GM21529 (cell line): ENCODE measurements around the gene NRF1.
"Not testable (repeated sequence)": the region's sequence is repeated elsewhere in the genome, so short reads cannot be mapped to it uniquely, and the experiment has no call there.

Source experiments
- ATAC-seq: cut with Tn5 transposase; IDR thresholded peaks from one replicate; pipeline ENCODE4 v1.9.1; 2021; ENCODE audit not compliant: unreplicated experiment

Gene NRF1

DNA sequence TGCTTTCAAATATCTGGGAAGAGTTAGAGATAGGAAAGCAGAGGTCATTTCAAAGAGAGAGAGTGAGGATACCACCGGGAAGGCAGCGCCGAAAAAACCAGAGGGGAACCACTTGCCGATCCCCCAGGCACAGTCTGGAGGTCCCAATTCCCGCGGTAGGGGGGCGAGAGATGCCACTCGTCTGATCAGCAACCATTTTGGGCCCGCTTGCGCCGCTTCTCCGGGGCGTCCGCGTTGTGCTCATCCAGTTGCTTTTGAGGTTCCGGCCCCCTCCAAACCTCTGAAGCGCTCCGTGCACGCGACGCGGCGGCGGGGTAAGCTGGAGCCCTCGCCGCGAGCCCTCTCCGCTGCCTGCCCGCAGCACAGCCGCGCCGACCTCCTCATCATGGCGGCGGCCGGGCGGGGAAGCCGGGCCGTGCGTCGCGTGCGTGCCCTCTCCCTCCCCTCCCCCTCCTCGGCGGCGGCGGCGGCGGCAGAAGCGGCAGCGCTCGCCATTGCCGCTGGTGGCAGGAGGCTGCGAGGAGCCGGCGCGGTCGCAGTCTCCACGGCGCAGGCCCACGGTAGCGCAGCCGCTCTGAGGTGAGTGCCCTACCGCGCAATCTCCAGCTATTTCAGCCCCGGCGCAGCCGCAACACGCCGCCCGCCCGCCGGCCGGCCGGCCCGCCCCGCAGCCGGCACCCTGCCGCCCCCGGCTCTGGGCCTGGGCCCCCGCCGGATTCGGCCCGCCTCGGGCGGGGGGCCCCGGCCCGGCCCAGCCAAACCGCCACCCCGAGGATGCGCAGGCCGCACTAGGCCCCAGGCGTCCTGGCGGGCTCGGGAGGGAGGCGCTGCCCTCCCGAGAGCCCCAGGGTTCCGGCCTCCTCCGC, at the start of gene NRF1:
Gene NRF1 (plus strand): TSS at position 475 of the 866 bp plus-strand sequence. CDS start 45,632 bp downstream, outside the sequence.
- peak; percentile 70 for ATAC-seq

DNA sequence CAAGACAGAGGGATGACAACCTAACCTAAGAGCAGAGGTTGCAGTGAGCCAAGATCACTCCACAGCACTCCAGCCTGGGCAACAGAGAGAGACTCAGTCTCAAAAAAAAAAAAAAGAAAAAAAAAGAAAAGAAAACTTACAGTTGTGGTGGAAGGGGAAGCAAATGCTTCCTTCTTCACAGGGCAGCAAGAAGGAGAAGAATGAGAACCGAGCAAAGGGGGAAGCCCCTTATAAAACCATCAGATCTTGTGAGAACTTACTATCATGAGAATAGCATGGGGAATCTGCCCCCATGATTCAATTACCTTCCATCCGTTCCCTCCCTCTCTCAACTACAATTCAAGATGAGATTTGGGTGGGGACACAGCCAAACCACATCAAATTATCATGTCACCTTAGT, 45.2 kb upstream of the NRF1 start:
- ATAC-seq = not testable (repeated sequence)

DNA sequence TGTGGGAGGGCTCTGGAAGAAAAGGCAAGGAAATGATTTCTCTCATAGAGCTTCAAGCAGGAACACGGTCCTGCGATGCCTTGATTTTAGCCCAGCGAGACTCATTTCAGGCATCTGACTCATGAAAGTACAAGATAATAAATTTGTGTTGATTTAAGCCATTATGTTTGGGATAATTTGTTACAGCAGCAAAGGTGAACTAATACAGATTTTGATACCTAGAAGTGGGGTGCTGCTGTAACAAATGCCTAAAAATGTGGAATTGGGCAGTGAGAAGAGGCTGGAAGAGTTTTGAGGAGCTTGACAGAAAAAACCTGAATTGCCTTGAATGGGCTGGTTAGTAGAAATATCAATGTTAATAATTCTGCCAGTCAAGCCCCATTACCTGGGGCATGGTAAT, 44.1 kb upstream of the NRF1 start:
- no peak for ATAC-seq

DNA sequence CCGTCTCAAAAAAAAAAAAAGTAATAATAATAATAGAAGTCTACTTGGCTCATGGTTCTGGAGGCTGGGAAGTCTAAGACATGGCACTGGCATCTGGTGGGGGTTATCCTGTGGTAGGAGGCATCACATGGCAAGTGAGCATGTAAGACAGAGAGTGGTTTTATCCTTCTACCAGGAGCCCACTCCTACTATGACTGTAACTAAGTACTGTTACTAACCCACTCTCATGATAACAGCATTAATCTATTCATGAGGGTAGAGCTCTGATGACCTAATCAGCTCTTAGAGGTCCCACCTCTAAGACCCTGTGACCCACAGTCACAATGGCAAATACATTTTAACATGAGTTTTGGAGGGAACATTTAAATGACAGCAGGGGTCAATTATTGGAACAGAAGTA, 43.3 kb upstream of the NRF1 start:
- ATAC-seq = no peak

DNA sequence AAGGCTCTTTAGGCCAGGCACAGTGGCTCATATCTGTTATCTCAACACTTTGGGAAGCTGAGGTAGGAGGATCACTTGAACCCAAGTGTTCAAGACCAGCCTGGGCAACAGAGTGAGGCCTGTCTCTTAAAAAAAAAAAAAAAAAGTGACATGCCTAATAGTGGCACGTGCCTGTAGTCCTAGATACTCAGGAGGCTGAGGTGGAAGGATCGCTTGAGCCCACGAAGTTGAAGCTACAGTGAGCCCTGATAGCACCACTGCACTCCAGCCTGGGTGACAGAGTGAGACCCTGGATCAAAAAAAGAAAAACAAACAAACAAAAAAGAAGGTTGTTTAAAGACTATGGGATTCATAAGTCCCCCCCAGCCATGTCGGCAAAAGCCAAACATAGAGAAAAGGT, 42.2 kb upstream of the NRF1 start:
- no peak for ATAC-seq

DNA sequence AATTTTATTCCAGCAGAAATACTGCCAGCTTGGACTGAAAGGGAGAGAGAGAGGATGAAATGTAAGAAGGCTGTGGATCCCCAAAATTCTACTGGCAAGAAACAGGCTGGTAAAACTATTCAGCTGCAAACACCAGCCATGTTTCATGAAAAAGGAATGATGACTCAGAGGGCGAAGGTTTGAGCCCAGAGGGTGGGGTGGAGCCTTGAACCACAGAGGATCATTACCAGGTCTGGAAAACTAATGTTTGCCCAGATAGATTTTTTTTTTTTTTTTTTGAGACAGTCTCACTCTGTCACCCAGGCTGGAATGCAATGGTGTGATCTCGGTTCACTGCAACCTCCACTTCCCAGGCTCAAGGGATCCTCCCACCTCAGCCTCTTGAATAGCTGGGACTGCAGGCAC, 41.7 kb upstream of the NRF1 start:
- no peak for ATAC-seq

DNA sequence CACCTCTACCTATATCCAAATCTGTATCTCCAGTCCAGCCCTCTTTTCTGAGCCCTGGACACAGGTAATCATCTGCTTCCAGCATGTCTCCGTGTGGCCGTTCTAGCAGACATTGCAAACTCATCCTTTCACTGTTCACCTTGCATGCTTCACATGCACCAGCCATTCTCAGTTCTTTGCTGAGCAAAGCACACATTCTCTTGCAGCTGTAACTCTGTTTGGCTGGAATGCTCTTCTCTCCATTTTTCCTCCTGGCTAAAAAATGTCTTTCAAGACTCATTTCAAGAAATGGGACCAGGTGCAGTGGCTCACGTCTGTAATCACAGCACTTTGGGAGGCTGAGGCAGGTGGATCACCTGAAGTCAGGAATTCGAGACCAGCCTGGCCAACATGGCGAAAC, 40.3 kb upstream of the NRF1 start:
- ATAC-seq = no peak

DNA sequence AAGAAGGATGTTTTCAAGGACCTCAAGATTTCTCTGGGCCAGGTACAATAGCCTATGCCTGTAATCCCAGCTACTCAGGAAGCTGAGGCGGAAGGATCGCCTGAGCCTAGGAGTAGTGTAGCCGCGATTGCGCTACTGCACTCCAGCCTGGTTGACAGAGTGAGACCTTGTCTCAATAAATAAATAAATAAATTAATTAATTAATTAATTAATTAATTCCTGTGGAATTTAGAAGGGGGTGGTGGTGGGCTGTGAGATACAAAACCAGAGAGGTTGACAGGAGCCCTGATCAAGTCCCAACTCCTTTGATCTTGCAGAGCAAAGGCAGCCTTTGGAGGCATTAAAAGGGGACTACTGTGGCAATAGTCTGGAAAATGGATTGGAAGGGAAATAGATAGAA, 39.3 kb upstream of the NRF1 start:
- ATAC-seq = no peak

DNA sequence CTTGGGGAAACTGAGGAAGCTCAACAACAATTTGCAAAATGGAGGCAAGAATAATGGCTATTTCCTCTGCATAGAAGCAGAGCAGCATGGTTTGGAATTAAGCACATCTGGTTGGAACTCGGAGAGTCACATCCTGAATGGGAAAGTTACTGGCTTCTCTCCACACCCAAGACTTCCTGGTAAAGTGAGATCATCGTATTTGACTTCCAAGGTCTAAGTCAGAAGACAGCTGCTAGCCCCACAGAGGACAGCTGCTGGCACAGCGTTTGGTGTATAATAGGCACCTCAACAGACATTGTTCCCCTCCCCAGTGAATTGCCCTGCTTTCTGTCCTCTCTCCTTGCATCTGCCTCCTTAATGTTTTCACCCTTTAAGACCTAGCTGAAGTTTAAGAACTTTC, 37.0 kb upstream of the NRF1 start:
- ATAC-seq = no peak

DNA sequence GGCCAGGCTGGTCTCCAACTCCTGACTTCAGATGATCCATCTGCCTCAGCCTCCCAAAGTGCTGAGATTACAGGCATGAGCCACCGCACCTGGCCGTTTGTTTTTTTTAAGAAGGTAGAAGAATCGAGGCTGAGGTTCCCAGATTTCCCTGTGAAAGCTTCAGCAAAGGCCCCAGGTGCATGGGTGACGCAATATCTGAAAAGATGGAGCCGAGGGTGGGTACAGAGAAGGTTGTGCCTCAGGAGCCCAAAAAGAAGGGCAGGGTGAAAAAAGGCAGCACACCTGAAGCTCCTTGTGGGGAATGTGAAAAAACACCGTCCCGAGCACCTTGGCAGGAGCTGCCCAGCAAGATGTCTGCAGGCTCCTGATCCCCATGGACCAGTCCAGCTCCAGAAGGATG, 35.8 kb upstream of the NRF1 start:
- no peak for ATAC-seq

DNA sequence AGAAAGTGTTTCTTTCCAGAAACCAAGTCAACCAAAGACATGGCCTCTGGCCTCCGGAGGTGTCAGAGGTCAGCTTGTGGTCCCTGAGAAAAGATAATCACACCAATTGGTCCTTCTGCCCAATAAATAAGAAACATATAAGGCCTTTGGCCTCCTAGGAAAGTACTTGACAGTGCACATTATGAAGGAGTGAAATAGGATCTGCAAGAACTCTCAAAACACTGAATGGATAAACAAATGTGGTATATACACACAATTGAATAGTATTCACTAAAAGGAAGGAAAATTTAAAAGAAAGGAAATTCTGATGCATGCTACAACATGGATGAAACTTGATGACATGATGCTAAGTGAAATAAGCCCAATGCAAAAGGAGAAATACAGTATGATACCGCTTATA, 35.4 kb upstream of the NRF1 start:
- no peak for ATAC-seq

DNA sequence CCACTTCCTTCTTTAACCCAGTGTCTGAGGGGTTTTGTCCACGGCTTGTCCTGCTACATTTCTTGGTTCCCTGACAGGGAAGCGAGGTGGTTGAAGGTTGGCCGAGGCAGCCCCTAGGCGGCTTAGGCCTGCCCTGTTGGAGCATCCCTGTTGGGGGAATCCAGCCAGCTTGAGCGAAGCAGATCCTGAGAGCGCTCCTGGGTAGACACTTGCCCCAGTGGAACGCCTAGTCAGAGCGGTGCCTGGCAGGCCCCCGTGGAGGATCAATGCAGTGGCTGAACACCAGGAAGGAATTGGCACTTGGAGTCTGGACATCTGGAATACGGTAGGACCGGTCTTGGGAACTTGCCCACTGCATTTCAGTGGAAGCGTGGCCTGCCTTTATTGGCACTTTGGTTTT, 32.7 kb upstream of the NRF1 start:
- ATAC-seq = no peak

DNA sequence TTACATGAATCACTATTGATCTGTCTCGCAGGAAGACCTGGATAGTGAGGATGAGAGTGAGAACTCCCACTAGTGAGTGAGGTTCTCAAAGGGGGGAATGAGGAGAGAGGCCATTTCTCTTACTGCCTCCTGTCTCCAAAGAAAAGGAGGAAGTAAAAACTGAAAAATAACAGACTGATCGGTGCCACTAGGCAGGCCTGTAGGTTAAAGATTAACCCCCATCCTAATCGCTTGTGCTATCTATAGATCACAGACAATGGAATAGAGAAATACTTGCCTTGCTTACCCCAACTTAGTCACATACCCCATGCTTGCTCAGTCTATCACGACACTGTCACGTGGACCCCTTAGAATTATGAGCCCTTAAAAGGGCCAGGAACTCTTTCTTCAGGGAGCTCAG, 25.3 kb upstream of the NRF1 start:
- not testable (repeated sequence) for ATAC-seq

DNA sequence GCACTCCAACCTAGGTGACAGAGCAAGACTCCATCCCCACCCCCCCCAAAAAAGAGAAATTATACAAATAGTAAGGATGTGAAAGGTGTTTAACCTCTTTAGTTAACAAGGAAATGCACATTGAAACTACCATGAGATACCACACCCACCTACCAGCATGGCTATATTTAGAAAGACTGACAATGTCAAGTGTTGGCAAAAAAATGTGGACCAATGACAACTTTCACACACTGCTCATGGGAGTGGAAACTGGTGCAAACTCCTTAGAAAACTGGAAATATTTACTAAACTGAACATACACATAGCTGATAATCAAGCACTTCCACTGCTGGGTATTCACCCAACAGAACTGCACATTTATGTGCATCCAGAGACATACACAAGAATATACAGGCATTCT, 23.3 kb upstream of the NRF1 start:
- no peak for ATAC-seq

DNA sequence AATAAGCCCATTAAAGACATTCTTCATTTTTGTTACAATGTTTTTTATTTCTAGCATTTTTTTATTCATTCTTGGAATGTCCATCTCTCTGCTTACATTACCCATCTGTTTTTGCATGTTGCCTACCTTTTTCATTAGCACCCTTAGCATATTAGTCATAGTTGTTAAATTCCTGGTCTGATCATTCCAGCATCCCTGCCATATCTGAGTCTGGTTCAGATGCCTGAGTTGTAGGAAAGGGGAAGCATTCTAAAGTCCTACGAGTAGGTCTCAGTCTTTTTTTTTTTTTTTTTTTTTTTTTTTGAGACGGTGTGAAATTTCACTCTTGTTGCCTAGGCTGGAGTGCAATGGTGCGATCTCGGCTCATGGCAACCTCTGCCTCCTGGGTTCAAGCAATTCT, 19.7 kb upstream of the NRF1 start:
- no peak for ATAC-seq

DNA sequence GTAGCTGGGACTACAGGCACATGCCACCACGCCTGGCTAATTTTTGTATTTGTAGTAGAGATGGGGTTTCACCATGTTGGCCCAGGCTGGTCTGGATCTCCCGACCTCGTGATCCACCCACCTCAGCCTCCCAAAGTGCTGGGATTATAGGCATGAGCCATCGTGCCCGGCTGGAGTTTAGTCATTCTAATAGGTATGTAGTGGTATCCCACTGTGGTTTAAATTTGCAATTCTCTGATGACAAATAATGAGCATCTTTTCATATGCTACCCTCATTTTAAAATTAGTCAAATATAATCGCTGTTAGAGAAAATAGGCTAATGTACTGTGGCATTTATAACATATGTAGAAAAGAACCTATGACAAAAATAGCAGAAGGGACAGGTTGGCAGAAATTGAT, 15.1 kb upstream of the NRF1 start:
- not testable (repeated sequence) for ATAC-seq

DNA sequence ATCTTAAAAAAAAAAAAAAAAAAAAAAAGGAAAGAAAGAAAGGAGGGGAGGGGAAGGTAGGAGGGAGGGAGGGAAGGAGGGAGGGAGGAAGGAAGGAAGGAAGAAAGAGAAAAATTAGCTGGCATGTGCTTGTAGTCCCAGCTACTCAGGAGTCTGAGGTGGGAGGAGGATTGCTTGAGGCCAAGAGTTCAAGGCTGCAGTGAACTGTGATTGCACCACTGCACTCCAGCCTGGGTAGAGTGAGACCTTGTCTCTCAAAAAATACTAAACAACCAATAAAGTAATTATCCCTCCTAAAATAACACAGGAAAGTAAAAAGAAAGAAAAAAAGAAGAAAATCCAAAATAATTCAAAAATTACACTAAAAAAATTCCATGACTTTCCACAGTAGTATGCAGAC, 13.8 kb upstream of the NRF1 start:
- no peak for ATAC-seq

DNA sequence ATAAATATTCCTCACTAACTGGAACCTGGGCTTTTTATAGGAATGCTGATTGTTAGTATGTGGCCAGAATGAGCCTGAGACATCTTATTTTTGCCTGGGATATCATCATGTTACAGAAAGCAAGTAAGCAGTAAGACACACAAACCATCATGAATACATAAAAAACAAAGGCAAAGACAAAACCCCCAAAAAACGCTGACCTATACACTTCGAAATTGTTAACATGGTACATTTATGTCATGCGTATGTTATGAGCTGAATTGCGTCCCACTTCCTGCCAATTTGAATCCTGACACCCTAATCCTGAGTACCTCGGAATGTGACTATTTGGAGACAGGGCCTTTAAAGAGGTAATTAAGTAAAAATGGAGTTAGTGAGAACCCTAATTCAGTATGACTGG, 12.3 kb upstream of the NRF1 start:
- no peak for ATAC-seq

DNA sequence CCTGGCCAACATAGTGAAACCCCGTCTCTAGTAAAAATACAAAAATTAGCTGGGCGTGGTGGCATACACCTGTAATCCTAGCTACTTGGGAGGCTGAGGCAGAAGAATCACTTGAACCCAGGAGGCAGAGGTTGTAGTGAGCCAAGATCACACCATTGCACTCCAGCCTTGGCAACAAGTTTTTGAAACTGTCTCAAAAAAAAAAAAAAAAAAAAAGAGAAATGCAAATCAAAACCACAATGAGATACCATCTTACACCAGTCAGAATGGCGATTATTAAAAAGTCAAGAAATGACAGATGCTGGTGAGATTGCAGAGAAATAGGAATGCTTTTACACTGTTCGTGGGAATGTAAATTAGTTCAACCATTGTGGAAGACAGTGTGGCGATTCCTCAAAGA, 7.9 kb upstream of the NRF1 start:
- not testable (repeated sequence) for ATAC-seq

DNA sequence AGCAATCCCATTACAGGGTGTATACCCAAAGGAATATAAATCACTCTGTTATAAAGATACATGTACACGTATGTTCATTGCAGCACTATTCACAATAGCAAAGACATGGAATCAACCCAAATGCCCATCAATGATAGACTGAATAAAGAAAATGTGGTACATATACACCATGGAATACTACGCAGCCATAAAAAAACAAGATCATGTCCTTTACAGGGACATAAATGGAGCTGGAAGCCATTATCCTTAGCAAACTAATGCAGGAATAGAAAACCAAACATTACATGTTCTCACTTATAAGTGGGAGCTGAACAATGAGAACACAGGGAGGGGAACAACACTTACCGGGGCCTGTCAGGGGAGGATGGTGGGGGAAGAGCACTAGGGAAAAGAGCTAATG, 7.5 kb upstream of the NRF1 start:
- ATAC-seq = not testable (repeated sequence)

DNA sequence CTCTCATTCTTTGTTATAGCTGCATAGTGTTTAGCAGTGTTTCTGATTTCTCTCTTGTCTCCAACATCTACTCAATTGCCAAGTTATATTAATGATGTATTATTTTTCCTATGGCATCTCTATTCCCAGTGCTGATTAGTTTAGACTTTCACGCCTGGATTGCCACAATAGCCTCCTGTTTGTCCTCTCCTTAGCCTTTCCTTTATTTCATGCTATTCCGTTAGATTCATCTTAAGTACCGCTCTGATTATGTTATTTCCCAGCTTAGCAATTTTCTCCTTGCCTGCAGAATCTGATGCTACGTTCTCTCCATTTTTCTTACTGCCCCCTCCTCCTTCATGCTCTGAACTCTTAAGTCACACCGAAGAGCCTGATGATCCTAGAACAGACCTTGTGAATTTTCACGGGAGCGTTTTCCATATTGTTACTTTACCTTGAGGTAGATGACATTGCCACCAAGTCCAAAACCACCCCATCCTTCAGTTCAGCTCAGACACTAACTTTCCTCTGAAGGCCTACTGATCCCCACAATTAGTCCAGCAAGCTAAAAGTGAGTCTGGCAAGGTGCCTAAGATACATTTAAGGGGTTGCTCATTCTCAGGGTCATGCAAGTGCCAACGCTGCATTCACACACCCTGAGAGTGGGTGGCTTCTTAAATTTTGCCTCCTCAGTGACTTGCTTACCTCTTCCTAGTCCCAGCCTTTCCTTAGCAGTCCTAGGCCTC, 6.6 kb upstream of the NRF1 start:
- ATAC-seq = no peak

DNA sequence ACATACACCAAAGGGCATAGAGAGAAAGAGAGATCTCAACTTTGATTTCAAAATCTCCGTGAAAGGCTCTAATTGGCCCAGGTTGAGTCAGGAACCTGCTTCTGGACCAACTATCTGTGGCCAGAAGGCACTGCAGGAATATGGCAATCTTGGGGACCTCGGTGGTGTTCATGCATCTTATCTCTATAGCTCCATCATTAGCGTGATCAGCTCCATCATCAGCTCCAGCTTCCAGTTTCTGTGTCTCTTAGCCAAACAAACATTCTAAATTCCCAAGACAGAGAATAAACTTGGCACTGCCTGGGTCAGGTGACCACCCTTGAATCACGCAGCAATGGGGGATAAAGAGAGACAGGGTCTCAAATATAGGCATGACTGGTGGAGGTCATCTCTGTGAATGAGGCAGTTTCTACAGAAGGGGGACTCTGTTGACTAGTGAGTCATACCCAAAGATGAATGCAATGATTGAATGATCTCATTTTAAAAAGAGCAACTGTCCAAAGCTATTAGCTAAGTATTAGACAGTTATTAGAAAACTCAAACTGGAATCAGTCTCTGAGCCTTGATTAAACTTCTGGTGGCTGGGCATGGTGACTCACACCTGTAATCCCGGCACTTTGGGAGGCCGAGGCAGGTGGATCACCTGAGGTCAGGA, 5.4 kb upstream of the NRF1 start:
- ATAC-seq = no peak
